ENCODE measurements around the gene CPLX1. TPM values are rescaled to one million over a fixed set of nuclear protein-coding genes. Genes with fewer than 3 reads are reported as not detected.

Gene CPLX1
- total RNA-seq, 2 experiments from 2014 or later: 0.16 TPM; not detected in 1

DNA sequence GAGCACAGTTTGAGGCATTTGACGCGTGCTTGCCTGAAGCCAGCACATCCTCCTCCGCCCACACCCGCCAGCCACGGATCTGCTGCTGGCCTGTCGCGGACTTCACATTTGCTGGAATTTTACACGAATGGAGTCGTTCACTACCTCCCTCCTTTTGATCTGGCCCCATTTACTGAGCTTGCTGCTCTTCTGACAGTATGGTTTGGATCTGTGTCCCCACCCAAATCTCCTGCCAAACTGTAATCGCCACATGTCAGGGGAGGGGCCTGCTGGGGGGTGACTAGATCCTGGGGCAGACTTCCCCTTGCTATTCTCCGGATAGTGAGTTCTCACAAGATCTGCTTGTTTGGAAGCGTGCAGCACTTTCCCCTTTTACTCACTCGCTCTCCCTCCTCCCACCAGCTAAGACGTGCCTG is 19.9 kb upstream of the CPLX1 start:
- Mint-ChIP-seq H3K9me3 (no peaks in the 10 kb centered on the region), H3K4me3 (no peak overlapping the region), H3K36me3 (peaks cover 16% of the 10 kb centered on the region), H3K27me3 (no peaks in the 10 kb centered on the region), H3K27ac (no peak overlapping the region), H3K4me1 (no peaks in the 10 kb centered on the region)
- DNase-seq: no peak

GRCh38 chr4:845233-845835 is 19.4 kb upstream of the CPLX1 start:
- no peak overlapping the region for H3K27ac Mint-ChIP-seq
- no peak overlapping the region for H3K4me3 Mint-ChIP-seq
- no peaks in the 10 kb centered on the region for H3K4me1 Mint-ChIP-seq
- H3K9me3 Mint-ChIP-seq: no peaks in the 10 kb centered on the region
- no peaks in the 10 kb centered on the region for H3K27me3 Mint-ChIP-seq
- H3K36me3 Mint-ChIP-seq: peaks cover 19% of the 10 kb centered on the region
- no peak for DNase-seq

DNA sequence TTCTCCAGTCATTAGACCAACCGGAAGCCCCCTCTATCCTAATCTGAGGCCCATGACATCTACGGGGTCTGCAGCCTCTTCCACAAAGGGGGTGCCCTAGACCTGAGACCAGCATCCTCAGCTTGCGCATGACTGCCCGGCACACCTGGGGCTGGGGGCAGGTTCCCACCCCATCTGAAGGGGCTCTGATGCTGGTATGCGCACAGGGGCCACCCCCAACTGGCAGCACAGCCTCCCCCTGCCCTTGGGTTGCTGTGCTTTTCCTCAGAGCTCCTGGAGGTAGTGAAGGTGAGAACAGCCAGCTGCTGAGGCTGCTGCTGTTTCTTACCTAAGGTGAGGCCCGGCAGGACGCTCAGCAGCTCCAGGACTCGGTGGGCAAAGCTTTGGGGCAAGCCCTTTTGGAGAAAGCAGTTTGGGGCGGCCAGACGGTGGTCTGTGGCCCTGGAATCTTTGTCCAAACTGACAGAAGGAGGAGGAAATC is 18.9 kb upstream of the CPLX1 start:
- H3K4me1 Mint-ChIP-seq: peaks cover 1% of the 10 kb centered on the region
- DNase-seq: no peak
- H3K27ac Mint-ChIP-seq: no peak overlapping the region
- no peak overlapping the region for H3K4me3 Mint-ChIP-seq
- no peaks in the 10 kb centered on the region for H3K9me3 Mint-ChIP-seq
- H3K36me3 Mint-ChIP-seq: peaks cover 19% of the 10 kb centered on the region
- H3K27me3 Mint-ChIP-seq: no peaks in the 10 kb centered on the region

DNA sequence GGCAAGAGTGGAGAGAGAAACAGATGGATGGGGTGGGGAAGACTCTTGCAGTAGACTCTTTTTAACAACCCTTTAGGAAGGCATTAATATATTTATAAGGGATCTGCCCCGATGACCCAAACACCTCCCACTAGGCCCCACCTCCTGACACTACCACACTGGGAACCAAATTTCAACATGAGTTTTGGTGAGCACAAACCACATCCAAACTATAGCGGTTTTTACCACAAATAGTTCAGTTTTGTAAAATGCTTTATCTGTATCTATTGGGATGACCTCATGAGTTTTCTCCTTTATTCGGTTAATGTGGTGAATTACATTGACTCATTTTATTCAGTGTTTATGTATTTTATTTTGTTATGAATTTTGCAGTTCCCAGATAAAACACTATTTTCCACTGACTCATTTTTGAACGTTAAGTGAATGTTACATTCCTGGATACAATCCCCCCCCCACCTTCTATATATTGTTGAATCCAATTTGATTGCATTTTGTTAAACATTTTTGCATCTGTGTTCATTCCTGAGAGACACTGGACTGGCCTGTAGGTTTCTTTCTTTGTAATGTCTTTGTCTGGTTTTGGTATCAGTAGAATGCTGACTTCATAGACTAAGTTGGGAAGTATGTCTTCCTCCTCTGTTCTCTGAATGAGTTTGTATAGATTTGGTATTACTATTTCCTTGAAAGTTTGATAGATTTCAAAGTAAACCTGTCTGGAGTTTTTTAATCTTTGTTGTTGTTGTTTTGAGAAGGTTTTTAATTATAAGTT is 13.9 kb upstream of the CPLX1 start:
- Mint-ChIP-seq H3K27me3 (no peaks in the 10 kb centered on the region), H3K27ac (no peak overlapping the region), H3K36me3 (peaks cover 22% of the 10 kb centered on the region), H3K4me3 (no peak overlapping the region), H3K9me3 (peaks cover 9% of the 10 kb centered on the region), H3K4me1 (peaks cover 1% of the 10 kb centered on the region)
- no peak for DNase-seq

DNA sequence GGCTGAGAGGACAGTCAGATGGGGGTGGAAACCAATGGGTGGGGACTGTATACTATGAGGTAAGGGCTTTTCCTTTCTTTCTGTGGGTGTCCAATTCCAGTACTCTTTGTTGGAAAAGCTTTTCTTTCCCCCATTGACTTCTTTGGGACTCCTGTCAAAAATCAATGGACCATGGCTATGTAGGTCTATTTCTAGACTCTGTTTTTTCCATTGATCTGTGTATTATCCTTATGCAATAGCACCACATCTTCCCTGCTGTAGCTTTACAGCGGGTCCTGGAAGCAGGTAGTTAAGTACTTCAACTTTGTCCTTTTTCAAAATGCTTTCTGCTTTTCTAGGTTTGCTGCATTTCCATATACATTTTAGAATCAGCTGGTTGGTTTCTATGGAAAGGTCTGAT is 11.8 kb upstream of the CPLX1 start:
- Mint-ChIP-seq H3K9me3 (peaks cover 9% of the 10 kb centered on the region), H3K4me3 (no peak overlapping the region), H3K36me3 (peaks cover 17% of the 10 kb centered on the region), H3K27ac (no peak overlapping the region), H3K4me1 (peaks cover 5% of the 10 kb centered on the region), H3K27me3 (peaks cover 4% of the 10 kb centered on the region)
- DNase-seq: no peak

GRCh38 chr4:836750-837301 is 10.9 kb upstream of the CPLX1 start:
- Mint-ChIP-seq H3K4me3 (no peak overlapping the region), H3K9me3 (peaks cover 9% of the 10 kb centered on the region), H3K27me3 (peaks cover 4% of the 10 kb centered on the region), H3K36me3 (peaks cover 12% of the 10 kb centered on the region), H3K4me1 (peaks cover 5% of the 10 kb centered on the region), H3K27ac (no peak overlapping the region)
- DNase-seq: no peak

GRCh38 chr4:836003-836511 is 10.1 kb upstream of the CPLX1 start:
- Mint-ChIP-seq H3K4me1 (peaks cover 5% of the 10 kb centered on the region), H3K4me3 (no peak overlapping the region), H3K9me3 (peaks cover 10% of the 10 kb centered on the region), H3K27ac (no peak overlapping the region), H3K27me3 (peaks cover 4% of the 10 kb centered on the region), H3K36me3 (peaks cover 10% of the 10 kb centered on the region)
- DNase-seq: no peak

DNA sequence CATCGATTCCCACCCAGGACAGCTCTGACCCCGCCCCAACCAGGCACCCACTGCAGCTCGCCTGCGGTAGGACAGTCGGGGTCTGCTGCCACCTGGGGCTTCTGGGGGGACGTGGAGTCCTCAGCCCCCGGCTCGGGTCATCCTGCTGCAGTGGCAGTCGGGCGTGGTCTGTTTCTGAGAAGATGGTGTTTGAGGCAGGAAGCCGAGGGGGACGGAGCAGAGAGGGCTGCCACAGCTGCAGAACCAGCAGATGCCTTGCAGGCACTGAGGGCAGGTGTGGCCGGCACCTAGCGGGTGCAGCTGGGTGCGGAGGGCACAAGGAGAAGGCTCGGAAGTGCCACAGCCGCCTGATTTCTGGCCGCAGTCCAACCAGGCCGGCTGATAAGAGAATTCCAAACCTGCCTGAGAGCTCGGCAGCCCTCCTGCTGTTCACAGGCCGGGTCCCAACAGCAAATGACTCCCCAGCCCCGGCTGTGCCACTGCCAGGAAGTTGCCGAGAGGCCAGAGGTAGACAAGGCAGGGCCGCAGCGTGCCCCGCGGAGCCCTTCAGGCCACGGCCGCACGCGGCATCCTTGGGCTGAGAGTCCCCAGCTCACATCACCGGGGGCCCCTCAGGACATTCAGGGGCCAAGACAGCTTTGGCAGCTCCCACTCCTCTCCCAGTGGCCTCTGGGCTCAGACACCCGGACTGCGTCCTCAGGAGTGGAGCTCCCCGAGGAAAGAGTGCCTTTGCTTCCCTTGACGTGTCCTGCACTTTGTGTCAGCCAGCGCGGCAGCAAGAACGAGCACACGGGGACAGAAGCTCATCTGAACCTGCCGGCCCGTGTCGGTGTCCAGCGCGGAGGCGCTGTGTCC is 9.4 kb upstream of the CPLX1 start:
- DNase-seq: no peak
- Mint-ChIP-seq H3K27ac (no peak overlapping the region), H3K4me1 (peaks cover 5% of the 10 kb centered on the region), H3K9me3 (peaks cover 10% of the 10 kb centered on the region), H3K27me3 (peaks cover 4% of the 10 kb centered on the region), H3K36me3 (peaks cover 8% of the 10 kb centered on the region), H3K4me3 (no peak overlapping the region)

- Mint-ChIP-seq H3K9me3 (peaks cover 10% of the 10 kb centered on the region), H3K27me3 (peaks cover 4% of the 10 kb centered on the region), H3K4me1 (peaks cover 4% of the 10 kb centered on the region), H3K36me3 (peaks cover 6% of the 10 kb centered on the region), H3K27ac (no peak overlapping the region), H3K4me3 (no peak overlapping the region)
- no peak for DNase-seq
Measured at GRCh38 chr4:834368-835147, 8.6 kb upstream of the CPLX1 start.

DNA sequence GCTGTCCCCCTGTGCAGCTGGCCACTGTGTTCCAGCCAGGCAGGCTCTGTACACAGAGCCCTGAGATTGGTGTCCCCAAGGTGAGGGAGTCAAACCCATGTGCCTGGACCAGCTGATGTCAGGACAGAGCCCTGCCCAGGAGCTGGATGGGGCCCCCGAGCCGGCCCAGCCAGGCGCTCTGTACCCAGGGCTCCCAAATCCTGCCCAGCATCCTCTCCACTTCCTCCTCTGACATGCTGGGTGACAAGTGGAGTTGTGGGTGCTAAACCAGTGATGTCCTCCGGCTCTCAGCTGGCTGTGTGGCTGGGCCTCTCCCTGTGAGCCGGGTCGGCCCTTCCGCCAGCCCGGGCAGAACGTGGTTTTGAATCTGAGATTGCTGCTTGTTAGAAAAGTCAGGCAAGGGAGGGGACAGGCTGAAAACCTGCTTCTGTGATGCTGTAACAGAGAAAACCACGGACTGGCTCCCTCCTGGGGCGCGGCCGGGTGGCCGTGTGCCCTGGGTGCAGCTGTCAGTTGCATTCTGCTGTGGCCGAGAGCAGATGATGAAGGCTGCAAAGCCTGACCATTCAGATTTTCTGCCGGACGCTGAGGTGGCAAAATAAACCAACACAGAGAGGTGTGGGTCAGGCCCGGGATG is 7.9 kb upstream of the CPLX1 start:
- Mint-ChIP-seq H3K27ac (no peak overlapping the region), H3K9me3 (peaks cover 10% of the 10 kb centered on the region), H3K36me3 (peaks cover 6% of the 10 kb centered on the region), H3K27me3 (peaks cover 5% of the 10 kb centered on the region), H3K4me1 (peaks cover 4% of the 10 kb centered on the region), H3K4me3 (no peak overlapping the region)
- no peak for DNase-seq

DNA sequence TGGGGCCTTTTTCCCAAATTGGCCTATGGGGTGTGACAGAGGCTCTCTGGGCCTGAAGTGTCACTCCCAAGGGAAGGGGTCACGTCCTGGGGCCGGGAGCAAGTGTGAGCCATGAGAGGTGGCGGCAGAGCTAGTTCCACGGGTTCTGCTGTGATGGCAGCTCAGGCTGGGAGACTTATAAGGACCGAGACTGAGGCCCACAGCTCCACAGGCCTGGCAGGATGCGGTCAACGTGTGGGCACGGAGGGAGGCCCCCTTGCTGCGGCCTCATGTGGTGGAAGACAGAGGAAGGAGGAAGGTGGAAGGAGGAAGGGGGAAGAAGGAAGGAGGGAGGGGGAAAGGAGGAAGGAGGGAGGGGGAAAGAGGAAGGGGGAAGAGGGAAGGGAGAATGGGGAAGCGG is 7.2 kb upstream of the CPLX1 start:
- Mint-ChIP-seq H3K9me3 (peaks cover 10% of the 10 kb centered on the region), H3K4me1 (peaks cover 4% of the 10 kb centered on the region), H3K4me3 (no peak overlapping the region), H3K36me3 (peaks cover 6% of the 10 kb centered on the region), H3K27ac (no peak overlapping the region), H3K27me3 (peaks cover 12% of the 10 kb centered on the region)
- DNase-seq: peak; percentile 45

DNA sequence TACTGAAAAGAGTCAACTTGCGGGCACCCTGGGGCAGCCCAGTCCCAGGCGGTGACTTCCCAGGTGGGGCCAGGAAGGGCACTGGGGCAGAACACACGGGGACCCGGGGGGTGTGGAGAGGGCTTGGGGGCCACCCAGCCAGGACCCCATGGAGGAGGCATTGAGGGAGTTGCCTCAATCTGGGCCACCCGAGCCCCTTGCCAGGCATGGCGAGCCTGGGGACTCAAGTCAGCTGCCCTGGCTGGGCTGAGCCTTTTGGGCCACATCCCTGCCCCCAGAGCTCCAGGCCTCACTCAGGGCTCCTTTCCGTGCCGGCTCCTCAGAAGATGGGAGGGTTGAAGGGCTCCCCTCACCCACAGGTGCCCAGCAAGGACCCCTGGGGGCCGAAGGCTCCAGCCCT is 6.6 kb upstream of the CPLX1 start:
- Mint-ChIP-seq H3K4me3 (no peak overlapping the region), H3K36me3 (peaks cover 1% of the 10 kb centered on the region), H3K9me3 (peaks cover 5% of the 10 kb centered on the region), H3K4me1 (peaks cover 4% of the 10 kb centered on the region), H3K27me3 (peaks cover 18% of the 10 kb centered on the region), H3K27ac (no peak overlapping the region)
- DNase-seq: no peak

DNA sequence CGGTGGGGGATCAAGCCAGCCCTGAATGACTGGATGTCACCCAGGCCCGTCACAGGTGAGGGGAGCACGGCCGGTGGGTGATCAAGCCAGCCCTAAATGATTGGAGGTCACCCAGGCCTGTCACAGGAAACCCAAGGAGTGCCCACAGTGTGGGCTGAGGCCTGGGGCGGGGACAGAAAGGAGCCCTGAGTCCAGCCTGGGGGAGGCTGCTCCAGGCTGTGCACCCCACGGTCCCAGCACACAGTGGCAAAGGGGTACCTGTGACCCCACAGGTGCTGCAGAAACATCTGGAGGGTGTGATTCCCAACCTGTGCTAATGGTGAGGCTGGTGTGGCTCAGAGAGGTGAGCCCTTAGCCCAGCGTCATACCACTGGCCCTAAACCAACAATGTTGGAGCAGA is 6.2 kb upstream of the CPLX1 start:
- Mint-ChIP-seq H3K4me3 (no peak overlapping the region), H3K36me3 (no peaks in the 10 kb centered on the region), H3K9me3 (peaks cover 2% of the 10 kb centered on the region)

GRCh38 chr4:831483-831805 is 5.5 kb upstream of the CPLX1 start:
- no peak overlapping the region for H3K4me3 Mint-ChIP-seq
- H3K36me3 Mint-ChIP-seq: no peaks in the 10 kb centered on the region
- H3K27me3 Mint-ChIP-seq: peaks cover 25% of the 10 kb centered on the region
- no peak overlapping the region for H3K27ac Mint-ChIP-seq
- peaks cover 2% of the 10 kb centered on the region for H3K9me3 Mint-ChIP-seq
- H3K4me1 Mint-ChIP-seq: peaks cover 4% of the 10 kb centered on the region
- no peak for DNase-seq

More for the DNA sequence above, 6.2 kb upstream of the CPLX1 start:
- peaks cover 4% of the 10 kb centered on the region for H3K4me1 Mint-ChIP-seq
- H3K27me3 Mint-ChIP-seq: peaks cover 23% of the 10 kb centered on the region
- DNase-seq: no peak
- no peak overlapping the region for H3K27ac Mint-ChIP-seq

All from activated naive CD8-positive, alpha-beta T cell treated with anti-CD3 and anti-CD28 coated beads for 36 hours (primary cell).